HG02588 (cell line): ENCODE data around the gene PXT1.
A peak's percentile ranks its signal among the peaks of the same experiment; 100 is the strongest.
"Not testable (repeated sequence)": the region's sequence is repeated elsewhere in the genome, so short reads cannot be mapped to it uniquely, and the experiment has no call there.

Experiments
- ATAC-seq: cut with Tn5 transposase; IDR thresholded peaks from one replicate; pipeline ENCODE4 v1.9.1; 2021; ENCODE audit warnings: mild to moderate bottlenecking, moderate library complexity; ENCODE audit not compliant: unreplicated experiment

Gene PXT1

GRCh38 chr6:36442671-36443470, at the start of gene PXT1, which contains the start of gene KCTD20:
TSS of gene PXT1 (minus strand) at chr6:36442854. CDS start at chr6:36426082, 16,772 bp downstream.
TSS of gene KCTD20 (plus strand) at chr6:36443000. CDS start at chr6:36470098, 27,098 bp downstream.
- ATAC-seq, result peak; percentile 72

- no peak for ATAC-seq
Measured at GRCh38 chr6:36492092-36492491, 49.4 kb upstream of the PXT1 start.

GRCh38 chr6:36491378-36491965, 48.8 kb upstream of the PXT1 start:
- no peak for ATAC-seq

DNA sequence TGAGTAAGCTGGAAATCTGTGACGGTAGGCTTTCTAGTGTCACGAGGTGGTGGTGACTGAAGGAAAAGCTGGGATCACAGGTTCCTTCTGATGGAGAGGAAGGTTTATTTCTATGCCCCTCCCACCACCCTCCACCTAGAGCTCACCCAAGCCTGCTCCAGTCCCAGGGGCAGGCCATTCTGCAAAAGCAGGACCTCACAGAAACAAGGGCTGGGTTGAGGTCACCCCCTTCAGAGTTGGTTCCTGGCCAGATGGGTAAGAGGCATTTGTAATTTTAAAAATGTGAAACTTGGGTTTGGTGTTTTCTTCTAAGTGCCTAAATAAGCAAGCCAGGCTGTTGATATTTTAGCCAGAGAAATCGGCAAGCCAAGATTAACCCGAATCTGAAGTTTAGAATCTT, 46.8 kb upstream of the PXT1 start:
- no peak for ATAC-seq

- no peak for ATAC-seq
Measured at GRCh38 chr6:36488221-36488620, 45.6 kb upstream of the PXT1 start.

DNA sequence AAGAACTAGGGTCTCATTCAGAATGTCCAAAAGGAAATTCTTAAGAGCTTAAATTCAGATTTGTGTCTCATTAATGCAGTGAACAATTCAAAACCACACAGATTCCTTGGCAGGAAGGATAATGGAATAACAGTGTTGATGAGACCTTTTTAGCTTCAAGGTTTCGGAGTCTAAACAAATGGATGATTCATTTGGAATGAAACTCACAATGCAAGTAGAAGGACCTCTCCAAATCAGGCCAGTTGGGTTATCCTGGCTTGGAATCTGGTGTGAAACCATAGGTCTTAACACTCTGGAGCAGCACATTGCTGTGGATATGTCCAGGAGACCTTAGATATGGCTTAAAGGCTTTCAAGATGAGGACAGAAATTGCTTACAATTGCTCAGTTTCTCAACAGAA, 45.0 kb upstream of the PXT1 start:
- no peak for ATAC-seq

DNA sequence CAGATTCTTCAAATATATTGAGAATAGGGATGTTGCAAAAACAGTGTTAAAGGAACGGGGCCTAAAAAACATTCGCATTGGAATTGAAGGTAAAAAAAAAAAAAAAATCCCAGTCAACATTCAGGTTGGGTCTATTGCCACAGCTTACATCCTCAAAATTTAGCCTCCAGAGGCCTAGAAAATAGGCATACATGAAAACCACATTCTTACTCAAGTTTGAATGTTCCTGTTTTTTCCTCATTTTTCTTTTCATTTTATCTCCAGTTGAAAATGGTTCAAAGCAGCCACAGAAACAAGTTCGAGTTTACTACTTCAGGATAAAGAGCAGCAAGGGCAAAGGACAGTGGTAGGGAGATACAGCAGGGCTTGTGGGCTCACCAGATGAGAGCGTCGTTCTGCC, 42.1 kb upstream of the PXT1 start:
- no peak for ATAC-seq

DNA sequence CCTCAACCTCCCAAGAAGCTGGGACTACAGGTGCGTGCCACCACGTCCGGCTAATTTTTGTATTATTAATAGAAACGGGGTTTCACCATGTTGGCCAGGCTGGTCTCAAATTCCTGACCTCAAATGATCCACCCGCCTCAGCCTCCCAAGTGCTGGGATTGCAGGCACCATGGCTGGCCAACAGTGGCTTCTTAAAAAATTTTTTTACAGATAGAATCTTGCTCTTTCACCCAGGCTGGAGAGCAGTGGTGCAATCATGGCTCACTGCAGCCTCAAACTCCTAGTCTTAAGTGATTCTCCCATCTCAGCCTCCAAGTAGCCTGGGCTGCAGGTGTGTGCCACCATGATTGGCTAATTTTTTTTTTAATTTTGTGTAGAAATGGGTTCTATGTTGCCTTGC, 40.7 kb upstream of the PXT1 start:
- not testable (repeated sequence) for ATAC-seq

DNA sequence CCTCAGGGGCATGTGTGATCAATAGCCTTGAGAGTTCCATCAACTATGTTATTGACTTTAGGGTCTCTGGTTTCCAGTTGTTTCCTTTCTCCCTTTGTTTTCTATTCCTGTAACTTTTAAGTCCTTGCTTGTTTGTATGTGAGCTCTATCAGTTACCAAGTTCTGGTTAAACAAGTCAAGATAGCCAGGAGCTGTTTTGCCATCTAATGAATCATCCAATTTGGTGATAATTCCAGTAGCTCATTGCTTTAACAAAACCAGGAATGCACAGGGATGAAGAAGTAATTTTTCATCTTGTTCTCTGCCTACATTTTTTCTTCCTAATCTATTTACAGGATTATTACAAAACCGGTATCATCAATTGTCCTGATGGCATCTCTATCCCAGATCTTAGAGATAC, 36.6 kb upstream of the PXT1 start:
- no peak for ATAC-seq

DNA sequence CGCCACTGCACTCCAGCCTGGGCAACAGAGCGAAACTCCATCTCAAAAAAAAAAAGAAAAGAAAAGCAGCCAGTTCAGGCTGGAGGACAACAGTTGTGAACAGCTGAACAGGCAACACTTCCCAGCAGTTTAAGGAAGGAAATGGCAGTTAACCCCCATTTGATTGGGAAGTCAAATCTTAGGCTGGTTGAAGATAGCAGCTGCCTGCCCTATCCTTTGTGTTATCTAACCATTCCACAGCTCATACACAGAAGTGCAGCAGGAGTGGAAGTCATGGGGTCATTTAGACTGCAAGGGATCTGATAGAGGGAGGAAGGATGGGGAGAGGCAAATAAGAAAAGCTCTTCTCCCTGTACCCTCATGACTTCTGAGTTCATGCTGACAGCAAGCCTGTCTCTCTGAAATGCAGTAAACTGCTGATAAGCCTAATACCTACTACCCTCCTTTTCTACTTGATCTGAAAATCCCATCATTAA, 35.4 kb upstream of the PXT1 start:
- ATAC-seq, result no peak

DNA sequence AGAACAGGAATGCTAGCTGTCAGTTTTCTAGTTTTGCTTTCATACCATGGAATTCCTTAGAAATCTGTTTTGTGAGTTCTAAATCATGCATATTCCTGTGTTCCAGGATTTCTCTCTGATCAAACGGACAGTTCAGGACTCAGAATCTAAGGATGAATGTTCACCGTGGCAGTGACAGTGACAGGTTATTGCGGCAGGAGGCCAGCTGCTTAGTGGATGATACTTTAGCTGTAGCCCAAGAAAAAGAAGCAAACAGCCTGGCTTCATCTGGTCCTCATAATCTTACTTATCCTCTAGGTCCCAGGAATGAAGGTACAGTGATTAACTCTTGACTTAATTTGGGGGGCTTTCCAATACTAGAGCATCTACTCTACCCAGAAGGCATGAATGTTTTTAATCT, 27.3 kb upstream of the PXT1 start:
- no peak for ATAC-seq

DNA sequence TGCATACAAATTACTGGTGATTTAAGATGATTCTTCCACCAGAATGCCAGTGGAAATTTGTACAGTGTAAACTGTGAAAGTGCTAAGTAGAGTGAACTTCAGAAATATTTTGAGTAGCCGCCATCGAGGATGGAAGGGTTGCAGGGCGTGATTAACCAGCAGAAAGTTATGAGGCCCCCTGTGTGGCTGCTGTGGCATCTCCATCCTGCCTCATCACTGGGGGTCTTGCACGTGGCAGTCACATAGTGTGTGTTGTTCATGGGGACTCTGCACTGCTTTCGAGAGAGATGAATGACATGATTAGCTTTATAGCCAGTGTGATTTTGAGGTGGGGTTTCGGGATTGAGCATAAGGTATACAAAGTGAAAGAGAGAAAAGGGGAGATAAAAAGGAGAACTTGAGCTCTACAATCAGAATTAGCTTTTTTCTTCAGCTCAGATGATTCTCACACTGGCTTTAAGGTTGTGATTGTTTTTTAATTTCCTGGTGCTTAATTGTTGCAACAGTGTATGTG, 26.6 kb upstream of the PXT1 start:
- ATAC-seq, result no peak

DNA sequence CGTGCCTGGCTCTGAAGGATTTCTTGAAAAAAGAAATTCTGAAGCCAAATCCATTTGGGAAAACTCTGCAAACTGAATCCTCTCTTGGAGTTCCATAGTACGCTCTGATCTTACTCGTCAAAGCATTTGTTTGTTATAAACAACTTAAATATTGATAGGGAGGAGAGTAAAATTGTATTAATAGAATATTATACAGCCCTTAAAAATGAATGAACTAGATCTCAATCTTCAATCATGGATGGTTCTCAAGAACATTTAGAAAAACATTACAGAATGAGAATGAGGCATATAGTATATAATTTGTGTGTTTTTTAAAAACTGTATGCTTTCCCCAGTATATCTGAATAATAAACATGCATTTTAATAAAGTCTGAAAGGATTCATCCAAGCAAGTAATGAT, 25.0 kb upstream of the PXT1 start:
- no peak for ATAC-seq

GRCh38 chr6:36464233-36464632, 21.6 kb upstream of the PXT1 start:
- no peak for ATAC-seq

GRCh38 chr6:36463676-36464075, 21.0 kb upstream of the PXT1 start:
- ATAC-seq, result no peak

DNA sequence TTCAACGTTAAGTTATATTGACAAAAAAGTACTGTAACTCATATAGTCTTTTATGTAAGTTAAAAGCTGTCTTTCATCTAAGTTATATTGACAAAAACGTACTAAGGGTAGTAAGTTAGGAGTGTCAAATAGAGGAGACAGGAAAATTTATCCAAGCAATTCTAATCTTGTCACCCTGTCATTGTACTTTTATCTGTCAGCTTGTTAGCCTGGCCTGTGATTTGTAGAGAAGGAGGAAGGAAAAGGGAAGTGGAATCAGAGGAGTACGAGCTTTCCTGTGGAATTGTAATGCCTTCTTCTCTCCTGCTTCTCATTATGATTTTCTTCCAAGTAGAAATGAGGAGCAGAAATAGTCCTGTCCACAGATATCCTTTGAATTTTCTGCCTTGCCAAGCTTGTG, 19.0 kb upstream of the PXT1 start:
- no peak for ATAC-seq

GRCh38 chr6:36460916-36461315, 18.3 kb upstream of the PXT1 start:
- no peak for ATAC-seq

DNA sequence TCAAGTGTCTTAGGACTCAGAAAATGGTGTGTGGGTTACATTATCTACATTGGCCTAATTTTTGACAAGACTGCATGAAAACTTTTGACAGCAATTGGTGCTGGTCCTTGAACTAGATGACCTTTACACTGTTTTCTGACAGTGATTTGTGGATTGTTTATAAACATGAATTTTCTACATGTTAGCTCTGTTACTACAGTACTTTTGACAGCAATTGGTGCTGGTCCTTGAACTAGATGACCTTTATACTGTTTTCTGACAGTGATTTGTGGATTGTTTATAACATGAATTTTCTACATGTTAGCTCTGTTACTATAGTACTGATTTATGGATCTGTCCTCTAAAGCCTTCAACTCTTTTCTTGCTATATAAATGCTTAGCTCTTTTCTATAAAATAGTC, 16.8 kb upstream of the PXT1 start:
- no peak for ATAC-seq

DNA sequence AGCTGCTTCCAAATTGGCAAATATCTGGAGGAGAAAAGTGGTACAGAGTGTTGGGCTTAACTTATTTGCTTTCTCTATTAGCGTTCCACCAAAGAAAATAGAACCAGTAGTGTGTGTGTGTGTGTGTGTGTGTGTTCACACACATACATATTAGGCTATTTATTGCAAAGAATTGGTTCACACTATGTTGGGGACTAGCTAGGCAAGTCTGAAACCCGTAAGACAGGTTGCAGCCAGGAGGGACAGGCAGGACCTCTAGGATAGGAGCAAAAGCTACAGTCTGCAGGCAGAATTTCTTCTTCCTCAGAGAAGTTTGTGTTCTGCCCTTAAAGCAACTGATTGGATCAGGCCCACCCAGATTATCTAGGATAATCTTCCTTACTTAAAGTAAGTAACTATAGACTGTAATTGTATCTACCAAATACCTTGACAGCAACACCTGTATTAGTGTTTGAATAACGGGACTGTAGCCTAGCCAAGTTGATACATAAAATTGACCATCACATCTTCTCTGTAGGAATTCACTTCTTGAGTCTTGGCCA, 12.9 kb upstream of the PXT1 start:
- ATAC-seq, result no peak

- not testable (repeated sequence) for ATAC-seq
Measured at GRCh38 chr6:36452897-36453296, 10.2 kb upstream of the PXT1 start.

DNA sequence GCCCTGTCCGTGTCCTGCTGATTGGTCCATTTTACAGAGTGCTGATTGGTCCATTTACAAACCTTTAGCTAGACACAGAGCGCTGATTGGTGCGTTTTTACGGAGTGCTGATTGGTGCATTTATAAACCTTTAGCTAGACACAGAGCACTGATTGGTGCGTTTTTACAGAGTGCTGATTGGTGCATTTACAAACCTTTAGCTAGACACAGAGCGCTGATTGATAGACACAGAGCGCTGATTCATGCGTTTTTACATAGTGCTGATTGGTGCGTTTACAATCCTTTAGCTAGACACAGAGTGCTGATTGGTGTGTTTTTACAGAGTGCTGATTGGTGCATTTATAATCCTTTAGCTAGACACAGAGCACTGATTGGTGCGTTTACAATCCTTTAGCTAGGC, 6.5 kb upstream of the PXT1 start:
- ATAC-seq, result not testable (repeated sequence)

GRCh38 chr6:36445621-36446020, 3.0 kb upstream of the PXT1 start:
- ATAC-seq, result no peak
